Keratinocyte (primary cell): ENCODE measurements around the gene CAPN14.

Experiments
- CTCF ChIP-seq, 3 experiments: IDR thresholded peaks in 1 of 3; conservative IDR thresholded peaks in 1 of 3; optimal IDR thresholded peaks in 1 of 3; 2 replicates in 2 of 3; 3 replicates in 1 of 3; pipeline versions ENCODE3 to v1.5.1; 2011; ENCODE audit warnings: low read length in 3 of 3, mild to moderate bottlenecking in 3 of 3, moderate library complexity in 2 of 3, control low read depth in 1 of 3, inconsistent platforms in 1 of 3; ENCODE audit not compliant: insufficient read depth in 2 of 3; ENCODE audit errors: extremely low read depth in 1 of 3
- EZH2 ChIP-seq: IDR thresholded peaks from one replicate; pipeline ENCODE4 v1.6.1; 2012; ENCODE audit warnings: inconsistent platforms, mild to moderate bottlenecking, low read length, moderate library complexity

- no peak for TF ChIP-seq CTCF (optimal IDR thresholded peaks at IDR 0.05 in 1 of 3, IDR thresholded peaks at IDR 0.05 in 1 of 3, conservative IDR thresholded peaks at IDR 0.05 in 1 of 3; ENCODE audit: extremely low read depth in 1 of 3, insufficient read depth in 2 of 3, low read length in 3 of 3)
- no peak for TF ChIP-seq EZH2
Observed at GRCh38 chr2:31236433-31237205, 19.3 kb upstream of the CAPN14 start.
